ENCODE data around the gene SRSF3.
A peak's percentile ranks its signal among the peaks of the same experiment; 100 is the strongest.
"Not testable (repeated sequence)": the region's sequence is repeated elsewhere in the genome, so short reads cannot be mapped to it uniquely, and the experiment has no call there.

Gene SRSF3

GRCh38 chr6:36563928-36564284 is 30.3 kb upstream of the SRSF3 start:
- no peak for DNase-seq (ENCODE audit: low read depth)
- TF ChIP-seq CTCF (conservative IDR thresholded peaks at IDR 0.05; ENCODE audit: low read depth, low read length), result no peak
- no peak overlapping the region for H3K4me3 ChIP-seq (ENCODE audit: low read depth, low read length)

GRCh38 chr6:36566418-36566905 is 27.7 kb upstream of the SRSF3 start:
- H3K4me3 ChIP-seq (ENCODE audit: low read depth, low read length), result no peak overlapping the region
- no peak for TF ChIP-seq CTCF (conservative IDR thresholded peaks at IDR 0.05; ENCODE audit: low read depth, low read length)
- DNase-seq (ENCODE audit: low read depth), result no peak

- TF ChIP-seq CTCF (conservative IDR thresholded peaks at IDR 0.05; ENCODE audit: low read depth, low read length), result no peak
- no peak overlapping the region for H3K4me3 ChIP-seq (ENCODE audit: low read depth, low read length)
- no peak for DNase-seq (ENCODE audit: low read depth)
Observed at GRCh38 chr6:36570264-36570663, 23.9 kb upstream of the SRSF3 start.

GRCh38 chr6:36571122-36572043 is 22.8 kb upstream of the SRSF3 start:
- TF ChIP-seq CTCF (conservative IDR thresholded peaks at IDR 0.05; ENCODE audit: low read depth, low read length), result no peak
- no peak overlapping the region for H3K4me3 ChIP-seq (ENCODE audit: low read depth, low read length)
- DNase-seq (ENCODE audit: low read depth), result no peak

- not testable (repeated sequence) for H3K4me3 ChIP-seq (ENCODE audit: low read depth, low read length)
- DNase-seq (ENCODE audit: low read depth), result peak; percentile 56
Observed at GRCh38 chr6:36572353-36573311, 21.5 kb upstream of the SRSF3 start.

- DNase-seq (ENCODE audit: low read depth), result no peak
- TF ChIP-seq CTCF (conservative IDR thresholded peaks at IDR 0.05; ENCODE audit: low read depth, low read length), result no peak
- no peak overlapping the region for H3K4me3 ChIP-seq (ENCODE audit: low read depth, low read length)
Observed at GRCh38 chr6:36574679-36575078, 19.5 kb upstream of the SRSF3 start.

- TF ChIP-seq CTCF (conservative IDR thresholded peaks at IDR 0.05; ENCODE audit: low read depth, low read length), result no peak
- H3K4me3 ChIP-seq (ENCODE audit: low read depth, low read length), result no peak overlapping the region
- no peak for DNase-seq (ENCODE audit: low read depth)
Observed at GRCh38 chr6:36576578-36576977, 17.6 kb upstream of the SRSF3 start.
